Loucy (cell line): ENCODE measurements around the gene FHIT.

Experiments
- EZH2phosphoT487 ChIP-seq: fragments of 200-600 bp; IDR thresholded peaks from 2 replicates; pipeline ENCODE4 v1.6.1; 2018; ENCODE audit warnings: antibody characterized with exemption, mild to moderate bottlenecking, moderate library complexity, borderline replicate concordance
- TF ChIP-seq, protein P1 (sequence below): fragments of 200-600 bp; sonication (generic); conservative IDR thresholded peaks from 2 replicates; pipeline ENCODE4 v1.5.1; 2014; ENCODE audit warnings: mild to moderate bottlenecking, antibody characterized with exemption, low read length

DNA sequence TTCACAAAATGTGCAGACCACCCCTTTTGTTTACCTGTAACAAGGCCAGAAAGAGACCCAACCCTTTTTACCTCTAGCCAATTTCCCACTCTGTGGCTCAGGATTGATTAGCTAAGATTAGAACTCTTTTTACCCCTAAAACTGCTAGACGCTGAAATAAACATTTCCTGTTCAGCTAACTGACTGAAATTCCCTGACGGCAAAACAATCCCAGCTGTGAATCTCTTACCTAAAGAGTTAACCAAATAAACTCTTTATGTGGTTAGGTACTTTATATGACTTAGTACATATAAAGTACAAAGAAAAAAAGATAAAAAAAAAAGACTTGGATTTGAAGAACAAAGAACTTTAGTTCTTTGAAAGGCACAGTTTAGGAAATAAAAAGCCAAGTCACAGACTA is 988.7 kb downstream of the FHIT start:
- TF ChIP-seq, protein P1, sequence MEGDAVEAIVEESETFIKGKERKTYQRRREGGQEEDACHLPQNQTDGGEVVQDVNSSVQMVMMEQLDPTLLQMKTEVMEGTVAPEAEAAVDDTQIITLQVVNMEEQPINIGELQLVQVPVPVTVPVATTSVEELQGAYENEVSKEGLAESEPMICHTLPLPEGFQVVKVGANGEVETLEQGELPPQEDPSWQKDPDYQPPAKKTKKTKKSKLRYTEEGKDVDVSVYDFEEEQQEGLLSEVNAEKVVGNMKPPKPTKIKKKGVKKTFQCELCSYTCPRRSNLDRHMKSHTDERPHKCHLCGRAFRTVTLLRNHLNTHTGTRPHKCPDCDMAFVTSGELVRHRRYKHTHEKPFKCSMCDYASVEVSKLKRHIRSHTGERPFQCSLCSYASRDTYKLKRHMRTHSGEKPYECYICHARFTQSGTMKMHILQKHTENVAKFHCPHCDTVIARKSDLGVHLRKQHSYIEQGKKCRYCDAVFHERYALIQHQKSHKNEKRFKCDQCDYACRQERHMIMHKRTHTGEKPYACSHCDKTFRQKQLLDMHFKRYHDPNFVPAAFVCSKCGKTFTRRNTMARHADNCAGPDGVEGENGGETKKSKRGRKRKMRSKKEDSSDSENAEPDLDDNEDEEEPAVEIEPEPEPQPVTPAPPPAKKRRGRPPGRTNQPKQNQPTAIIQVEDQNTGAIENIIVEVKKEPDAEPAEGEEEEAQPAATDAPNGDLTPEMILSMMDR = no peak
- TF ChIP-seq EZH2phosphoT487 = no peak
